Astrocyte of the cerebellum (primary cell): ENCODE data around the gene TM2D1.

Source experiments
- DNase-seq: peaks from one replicate; pipeline ENCODE4 v3.0.0-alpha.2; 2011; ENCODE audit warnings: low read depth
- H3K4me3 ChIP-seq: 2 replicates; pipeline ENCODE4 v1.5.1; 2011; ENCODE audit warnings: mild to moderate bottlenecking, low read depth, low read length, moderate library complexity
- CTCF ChIP-seq: IDR thresholded peaks from 2 replicates; pipeline ENCODE4 v1.5.1; 2012; ENCODE audit warnings: low read length, low read depth, moderate library complexity, mild to moderate bottlenecking; ENCODE audit errors: missing control alignments
- in situ Hi-C: cut with HindIII; loops from 2 replicates; pipeline ENCODE4 v1.10.0; 2017; ENCODE audit warnings: low sequenced_read_pairs

TM2D1 gene

GRCh38 chr1:61647142-61647541 lies 77.8 kb downstream of the TM2D1 start:
- in situ Hi-C loops = no loop called here
- no peak for TF ChIP-seq CTCF
- no peak overlapping the region for H3K4me3 ChIP-seq
- DNase-seq = no peak

- in situ Hi-C loops = no loop called here
- no peak overlapping the region for H3K4me3 ChIP-seq
- DNase-seq = no peak
- TF ChIP-seq CTCF = no peak
Measured at GRCh38 chr1:61645476-61645875, 79.5 kb downstream of the TM2D1 start.

- TF ChIP-seq CTCF = no peak
- no peak for DNase-seq
- H3K4me3 ChIP-seq = no peak overlapping the region
- in situ Hi-C loops = no loop called here
Measured at GRCh38 chr1:61644303-61644702, 80.6 kb downstream of the TM2D1 start.

GRCh38 chr1:61642475-61643232 lies 82.3 kb downstream of the TM2D1 start:
- DNase-seq = no peak
- TF ChIP-seq CTCF = no peak
- in situ Hi-C loops = no loop called here
- H3K4me3 ChIP-seq = no peak overlapping the region

GRCh38 chr1:61641578-61642336 lies 83.2 kb downstream of the TM2D1 start:
- peak; percentile 67 for TF ChIP-seq CTCF
- DNase-seq = peak; percentile 59
- no peak overlapping the region for H3K4me3 ChIP-seq
- in situ Hi-C loops = no loop called here

- DNase-seq = no peak
- in situ Hi-C loops = no loop called here
- no peak overlapping the region for H3K4me3 ChIP-seq
- no peak for TF ChIP-seq CTCF
Measured at GRCh38 chr1:61640531-61641530, 84.1 kb downstream of the TM2D1 start.
